Astrocyte of the cerebellum (primary cell): Measurements from ENCODE around the gene TRIP12.

ENCODE experiments used
- DNase-seq: peaks from one replicate; pipeline ENCODE4 v3.0.0-alpha.2; 2011; ENCODE audit warnings: low read depth
- H3K4me3 ChIP-seq: 2 replicates; pipeline ENCODE4 v1.5.1; 2011; ENCODE audit warnings: mild to moderate bottlenecking, low read depth, low read length, moderate library complexity
- CTCF ChIP-seq: IDR thresholded peaks from 2 replicates; pipeline ENCODE4 v1.5.1; 2012; ENCODE audit warnings: low read length, low read depth, moderate library complexity, mild to moderate bottlenecking; ENCODE audit errors: missing control alignments
- in situ Hi-C: cut with HindIII; loops from 2 replicates; pipeline ENCODE4 v1.10.0; 2017; ENCODE audit warnings: low sequenced_read_pairs

The TRIP12 gene

DNA sequence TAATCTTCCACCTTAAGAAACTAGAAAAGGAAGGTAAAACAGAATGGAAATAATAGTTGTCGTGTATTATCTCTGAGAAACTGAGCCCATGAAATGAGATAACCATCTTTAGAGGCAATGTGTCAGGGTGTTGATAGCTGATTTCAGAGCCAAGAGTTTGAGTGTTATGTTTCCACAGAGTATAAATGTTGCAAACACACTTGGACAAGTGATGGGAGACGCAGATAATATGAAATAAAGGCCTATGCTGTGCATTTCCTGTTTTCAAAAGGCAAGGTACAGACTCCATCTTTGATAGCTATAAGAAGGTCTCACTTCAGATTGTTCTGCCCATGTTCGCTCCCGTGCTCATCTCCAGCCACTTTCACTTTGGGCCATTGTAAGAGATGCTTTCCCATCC, 181.5 kb downstream of the TRIP12 start:
- no peak for TF ChIP-seq CTCF
- H3K4me3 ChIP-seq = no peak overlapping the region
- in situ Hi-C loops = no loop called here
- no peak for DNase-seq

DNA sequence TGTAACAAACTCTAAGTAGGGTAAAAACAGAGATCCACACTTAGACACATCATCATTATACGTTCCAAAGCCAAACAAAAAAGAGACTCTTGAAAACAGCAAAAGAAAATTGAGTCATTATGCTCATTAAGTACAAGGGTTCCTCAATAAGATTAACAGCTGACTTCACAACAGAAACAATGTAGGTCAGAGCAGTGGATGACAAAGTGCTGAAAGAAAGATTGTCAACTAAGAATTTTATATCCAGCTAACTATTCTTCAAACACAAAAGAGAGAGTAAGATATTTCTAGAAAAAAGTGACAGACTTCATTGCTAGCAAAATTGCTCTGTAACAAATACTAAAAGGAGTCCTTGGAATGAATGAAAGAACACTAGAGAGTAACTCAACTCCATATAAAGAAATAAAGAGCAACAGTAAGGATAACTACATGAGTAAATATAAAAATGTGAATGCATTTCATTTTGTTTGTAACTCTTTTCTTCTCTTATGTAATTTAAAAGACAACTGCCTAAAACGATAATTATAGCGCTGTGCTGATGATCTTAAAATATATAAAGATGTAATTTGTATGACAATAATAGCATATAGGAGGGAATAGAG, 183.7 kb downstream of the TRIP12 start:
- in situ Hi-C loops = no loop called here
- no peak for DNase-seq
- H3K4me3 ChIP-seq = no peak overlapping the region
- TF ChIP-seq CTCF = no peak

DNA sequence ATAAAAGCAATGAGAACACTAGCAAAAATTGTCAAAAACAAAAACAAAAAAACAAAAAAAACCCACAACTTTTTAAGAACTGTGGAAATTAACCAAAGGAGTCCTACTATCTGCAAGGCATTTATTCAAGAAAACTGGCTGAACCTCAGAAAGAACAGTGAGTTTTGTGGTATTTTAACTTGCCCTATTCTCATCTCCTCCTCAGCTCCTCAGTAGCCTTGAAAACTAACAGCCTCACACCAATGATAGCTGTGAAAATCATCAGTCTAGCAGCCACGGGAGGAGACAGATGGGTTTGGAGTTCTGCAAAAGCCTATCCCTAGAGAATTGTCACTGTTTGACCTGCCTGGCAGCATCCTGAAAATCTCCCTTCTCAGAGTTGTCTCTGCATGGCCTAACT, 187.4 kb downstream of the TRIP12 start:
- DNase-seq = no peak
- H3K4me3 ChIP-seq = no peak overlapping the region
- no peak for TF ChIP-seq CTCF
- in situ Hi-C loops = no loop called here

- TF ChIP-seq CTCF = no peak
- in situ Hi-C loops = no loop called here
- no peak for DNase-seq
- H3K4me3 ChIP-seq = no peak overlapping the region
These were observed 188.1 kb downstream of the TRIP12 start for GRCh38 chr2:229733611-229734245.

GRCh38 chr2:229732897-229733296, 188.9 kb downstream of the TRIP12 start:
- in situ Hi-C loops = no loop called here

DNA sequence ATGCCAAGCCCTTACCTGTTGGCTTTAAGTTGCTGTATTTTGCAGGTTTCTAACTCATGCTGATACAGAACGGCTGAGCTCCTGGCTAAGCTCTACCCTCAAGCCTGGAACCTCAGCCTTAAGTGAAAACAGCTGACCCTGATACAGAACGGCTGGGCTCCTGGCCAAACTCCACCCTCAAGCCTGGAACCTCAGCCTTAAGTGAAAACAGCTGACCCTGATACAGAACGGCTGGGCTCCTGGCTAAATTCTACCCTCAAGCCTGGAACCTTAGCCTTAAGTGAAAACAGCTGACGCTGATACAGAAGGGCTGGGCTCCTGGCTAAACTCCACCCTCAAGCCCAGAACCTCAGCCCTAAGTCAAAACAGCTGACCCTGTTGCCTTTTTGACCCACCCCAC, 189.9 kb downstream of the TRIP12 start:
- no peak overlapping the region for H3K4me3 ChIP-seq
- in situ Hi-C loops = no loop called here
- TF ChIP-seq CTCF = no peak
- DNase-seq = no peak

More at GRCh38 chr2:229732897-229733296, 188.9 kb downstream of the TRIP12 start:
- TF ChIP-seq CTCF = no peak
- no peak for DNase-seq
- no peak overlapping the region for H3K4me3 ChIP-seq
